ENCODE data around the gene IFNL2.

The IFNL2 gene

GRCh38 chr19:39247701-39248664 lies 20.2 kb upstream of the IFNL2 start:
- no CpG with 5 or more reads among the region's 92 CpGs for WGBS, 2 donors (ENCODE audit: extremely low coverage in 2 of 2, insufficient read length in 2 of 2, insufficient replicate concordance in 1 of 2)
- Histone ChIP-seq H2AK5ac (ENCODE audit: low read depth, low read length) (peak overlapping the region; percentile 95), H2AFZ (ENCODE audit: low read length) (peak overlapping the region; percentile 83), H3K4me3 (ENCODE audit: low read length in 2 of 2) (peak overlapping the region; percentile 6 to 9), H4K8ac (ENCODE audit: low read depth, low read length) (no peak overlapping the region), H3K36me3 (replicated peaks in 1 of 2; ENCODE audit: control insufficient read depth in 2 of 2, insufficient read depth in 2 of 2, low read length in 2 of 2) (no peaks in the 10 kb centered on the region), H3K23ac (ENCODE audit: low read depth, low read length, poor library complexity) (peak overlapping the region; percentile 73), H2BK12ac (ENCODE audit: low read length) (no peak overlapping the region), H4K91ac (ENCODE audit: low read depth, low read length, poor library complexity) (no peak overlapping the region), H3K79me1 (ENCODE audit: low read depth, low read length) (no peaks in the 10 kb centered on the region), H3K4me2 (ENCODE audit: insufficient read depth, low read length, poor library complexity, severe bottlenecking) (peak overlapping the region; percentile 33), H3K9ac (ENCODE audit: low read depth, low read length, poor library complexity) (no peak overlapping the region), H2BK5ac (ENCODE audit: low read length) (peak overlapping the region; percentile 66), H3K18ac (ENCODE audit: low read length) (peak overlapping the region; percentile 85), H3K14ac (ENCODE audit: low read length) (peak overlapping the region; percentile 71), H2BK15ac (ENCODE audit: low read length) (peak overlapping the region; percentile 49), H3K27me3 (ENCODE audit: control insufficient read depth in 3 of 3, insufficient read depth in 3 of 3, low read depth in 1 of 3, low read length in 3 of 3) (peaks cover 19 to 59% (median 38%) of the 10 kb centered on the region in 3 experiments), H3K9me3 (replicated peaks in 1 of 2; ENCODE audit: control insufficient read depth in 2 of 2, insufficient read depth in 1 of 2, low read depth in 1 of 2, low read length in 2 of 2) (peaks cover 0 to 9% of the 10 kb centered on the region in 2 donors), H3K4ac (ENCODE audit: low read length) (peak overlapping the region; percentile 78), H2BK120ac (ENCODE audit: low read depth, low read length) (peak overlapping the region; percentile 47), H3K27ac (replicated peaks; ENCODE audit: low read length) (no peak overlapping the region), H3K4me1 (ENCODE audit: control insufficient read depth in 2 of 2, insufficient read depth in 1 of 2, low read depth in 1 of 2, low read length in 2 of 2) (peaks cover 0 to 2% of the 10 kb centered on the region in 2 donors)
- no peak for DNase-seq (ENCODE audit: low spot score)

GRCh38 chr19:39248806-39249205 lies 19.4 kb upstream of the IFNL2 start, which contains the start of gene IFNL4:
Gene IFNL4, minus strand, starts transcription at chr19:39248856.
- H2BK120ac ChIP-seq (ENCODE audit: low read depth, low read length): peak within 1 kb of the TSS; percentile 47
- peaks cover 0 to 9% of the 10 kb centered on the region in 2 donors for H3K9me3 ChIP-seq (replicated peaks in 1 of 2; ENCODE audit: control insufficient read depth in 2 of 2, insufficient read depth in 1 of 2, low read depth in 1 of 2, low read length in 2 of 2)
- H3K18ac ChIP-seq (ENCODE audit: low read length): peak within 1 kb of the TSS; percentile 85
- H3K27ac ChIP-seq (replicated peaks; ENCODE audit: low read length): no peak within 1 kb of the TSS
- no peak within 1 kb of the TSS for H2BK12ac ChIP-seq (ENCODE audit: low read length)
- H3K14ac ChIP-seq (ENCODE audit: low read length): peak within 1 kb of the TSS; percentile 71
- peak within 1 kb of the TSS; percentile 33 for H3K4me2 ChIP-seq (ENCODE audit: insufficient read depth, low read length, poor library complexity, severe bottlenecking)
- peaks cover 0 to 2% of the 10 kb centered on the region in 2 donors for H3K4me1 ChIP-seq (ENCODE audit: control insufficient read depth in 2 of 2, insufficient read depth in 1 of 2, low read depth in 1 of 2, low read length in 2 of 2)
- WGBS, 2 donors (ENCODE audit: extremely low coverage in 2 of 2, insufficient read length in 2 of 2, insufficient replicate concordance in 1 of 2): no CpG with 5 or more reads among the region's 13 CpGs
- H4K91ac ChIP-seq (ENCODE audit: low read depth, low read length, poor library complexity): no peak within 1 kb of the TSS
- H3K27me3 ChIP-seq (ENCODE audit: control insufficient read depth in 3 of 3, insufficient read depth in 3 of 3, low read depth in 1 of 3, low read length in 3 of 3): peaks cover 19 to 63% (median 38%) of the 10 kb centered on the region in 3 experiments
- no peaks in the 10 kb centered on the region for H3K79me1 ChIP-seq (ENCODE audit: low read depth, low read length)
- no peak within 1 kb of the TSS for H3K9ac ChIP-seq (ENCODE audit: low read depth, low read length, poor library complexity)
- peak within 1 kb of the TSS; percentile 73 for H3K23ac ChIP-seq (ENCODE audit: low read depth, low read length, poor library complexity)
- peak within 1 kb of the TSS; percentile 66 for H2BK5ac ChIP-seq (ENCODE audit: low read length)
- H2AK5ac ChIP-seq (ENCODE audit: low read depth, low read length): peak within 1 kb of the TSS; percentile 95
- peak within 1 kb of the TSS; percentile 83 for H2AFZ ChIP-seq (ENCODE audit: low read length)
- H2BK15ac ChIP-seq (ENCODE audit: low read length): peak within 1 kb of the TSS; percentile 49
- peak within 1 kb of the TSS; percentile 78 for H3K4ac ChIP-seq (ENCODE audit: low read length)
- H3K4me3 ChIP-seq (ENCODE audit: low read length in 2 of 2): peak within 1 kb of the TSS; percentile 6 to 9
- no peaks in the 10 kb centered on the region for H3K36me3 ChIP-seq (replicated peaks in 1 of 2; ENCODE audit: control insufficient read depth in 2 of 2, insufficient read depth in 2 of 2, low read length in 2 of 2)
- no peak for DNase-seq (ENCODE audit: low spot score)
- H4K8ac ChIP-seq (ENCODE audit: low read depth, low read length): no peak within 1 kb of the TSS

- Histone ChIP-seq H3K23ac (ENCODE audit: low read depth, low read length, poor library complexity) (no peak overlapping the region), H3K4me2 (ENCODE audit: insufficient read depth, low read length, poor library complexity, severe bottlenecking) (no peak overlapping the region), H4K8ac (ENCODE audit: low read depth, low read length) (no peak overlapping the region), H3K79me1 (ENCODE audit: low read depth, low read length) (no peaks in the 10 kb centered on the region), H3K4me1 (ENCODE audit: control insufficient read depth in 2 of 2, insufficient read depth in 1 of 2, low read depth in 1 of 2, low read length in 2 of 2) (peaks cover 0 to 2% of the 10 kb centered on the region in 2 donors), H2BK120ac (ENCODE audit: low read depth, low read length) (no peak overlapping the region), H3K14ac (ENCODE audit: low read length) (no peak overlapping the region), H2BK5ac (ENCODE audit: low read length) (no peak overlapping the region), H2BK12ac (ENCODE audit: low read length) (no peak overlapping the region), H3K18ac (ENCODE audit: low read length) (no peak overlapping the region), H2AFZ (ENCODE audit: low read length) (no peak overlapping the region), H3K9ac (ENCODE audit: low read depth, low read length, poor library complexity) (no peak overlapping the region), H3K36me3 (replicated peaks in 1 of 2; ENCODE audit: control insufficient read depth in 2 of 2, insufficient read depth in 2 of 2, low read length in 2 of 2) (no peaks in the 10 kb centered on the region), H2AK5ac (ENCODE audit: low read depth, low read length) (no peak overlapping the region), H4K91ac (ENCODE audit: low read depth, low read length, poor library complexity) (no peak overlapping the region), H3K4ac (ENCODE audit: low read length) (no peak overlapping the region), H3K27ac (replicated peaks; ENCODE audit: low read length) (no peak overlapping the region), H2BK15ac (ENCODE audit: low read length) (no peak overlapping the region), H3K4me3 (ENCODE audit: low read length in 2 of 2) (no peak overlapping the region), H3K27me3 (ENCODE audit: control insufficient read depth in 3 of 3, insufficient read depth in 3 of 3, low read depth in 1 of 3, low read length in 3 of 3) (peaks cover 19 to 74% (median 38%) of the 10 kb centered on the region in 3 experiments), H3K9me3 (replicated peaks in 1 of 2; ENCODE audit: control insufficient read depth in 2 of 2, insufficient read depth in 1 of 2, low read depth in 1 of 2, low read length in 2 of 2) (peaks cover 0 to 9% of the 10 kb centered on the region in 2 donors)
- DNase-seq (ENCODE audit: low spot score): no peak
- no CpG with 5 or more reads among the region's 5 CpGs for WGBS, 2 donors (ENCODE audit: extremely low coverage in 2 of 2, insufficient read length in 2 of 2, insufficient replicate concordance in 1 of 2)
These were observed 17.1 kb upstream of the IFNL2 start for GRCh38 chr19:39251081-39251480.

GRCh38 chr19:39251846-39252245 lies 16.4 kb upstream of the IFNL2 start:
- H3K9ac ChIP-seq (ENCODE audit: low read depth, low read length, poor library complexity): no peak overlapping the region
- H2BK15ac ChIP-seq (ENCODE audit: low read length): no peak overlapping the region
- WGBS, 2 donors (ENCODE audit: extremely low coverage in 2 of 2, insufficient read length in 2 of 2, insufficient replicate concordance in 1 of 2): no CpG with 5 or more reads among the region's 3 CpGs
- no peak overlapping the region for H3K18ac ChIP-seq (ENCODE audit: low read length)
- H2AFZ ChIP-seq (ENCODE audit: low read length): no peak overlapping the region
- no peak overlapping the region for H4K8ac ChIP-seq (ENCODE audit: low read depth, low read length)
- H3K36me3 ChIP-seq (replicated peaks in 1 of 2; ENCODE audit: control insufficient read depth in 2 of 2, insufficient read depth in 2 of 2, low read length in 2 of 2): no peaks in the 10 kb centered on the region
- peaks cover 0 to 2% of the 10 kb centered on the region in 2 donors for H3K4me1 ChIP-seq (ENCODE audit: control insufficient read depth in 2 of 2, insufficient read depth in 1 of 2, low read depth in 1 of 2, low read length in 2 of 2)
- no peak overlapping the region for H2AK5ac ChIP-seq (ENCODE audit: low read depth, low read length)
- H3K4me3 ChIP-seq (ENCODE audit: low read length in 2 of 2): no peak overlapping the region
- H2BK5ac ChIP-seq (ENCODE audit: low read length): no peak overlapping the region
- peaks cover 19 to 76% (median 38%) of the 10 kb centered on the region in 3 experiments for H3K27me3 ChIP-seq (ENCODE audit: control insufficient read depth in 3 of 3, insufficient read depth in 3 of 3, low read depth in 1 of 3, low read length in 3 of 3)
- no peak overlapping the region for H2BK12ac ChIP-seq (ENCODE audit: low read length)
- H2BK120ac ChIP-seq (ENCODE audit: low read depth, low read length): no peak overlapping the region
- no peak overlapping the region for H4K91ac ChIP-seq (ENCODE audit: low read depth, low read length, poor library complexity)
- H3K27ac ChIP-seq (replicated peaks; ENCODE audit: low read length): no peak overlapping the region
- H3K9me3 ChIP-seq (replicated peaks in 1 of 2; ENCODE audit: control insufficient read depth in 2 of 2, insufficient read depth in 1 of 2, low read depth in 1 of 2, low read length in 2 of 2): peaks cover 0 to 9% of the 10 kb centered on the region in 2 donors
- H3K4ac ChIP-seq (ENCODE audit: low read length): no peak overlapping the region
- no peak overlapping the region for H3K23ac ChIP-seq (ENCODE audit: low read depth, low read length, poor library complexity)
- H3K14ac ChIP-seq (ENCODE audit: low read length): no peak overlapping the region
- DNase-seq (ENCODE audit: low spot score): no peak
- no peaks in the 10 kb centered on the region for H3K79me1 ChIP-seq (ENCODE audit: low read depth, low read length)
- no peak overlapping the region for H3K4me2 ChIP-seq (ENCODE audit: insufficient read depth, low read length, poor library complexity, severe bottlenecking)
